Measurements from ENCODE around the gene CCSER2.
"Not testable (repeated sequence)": the region's sequence is repeated elsewhere in the genome, so short reads cannot be mapped to it uniquely, and the experiment has no call there.

The CCSER2 gene

DNA sequence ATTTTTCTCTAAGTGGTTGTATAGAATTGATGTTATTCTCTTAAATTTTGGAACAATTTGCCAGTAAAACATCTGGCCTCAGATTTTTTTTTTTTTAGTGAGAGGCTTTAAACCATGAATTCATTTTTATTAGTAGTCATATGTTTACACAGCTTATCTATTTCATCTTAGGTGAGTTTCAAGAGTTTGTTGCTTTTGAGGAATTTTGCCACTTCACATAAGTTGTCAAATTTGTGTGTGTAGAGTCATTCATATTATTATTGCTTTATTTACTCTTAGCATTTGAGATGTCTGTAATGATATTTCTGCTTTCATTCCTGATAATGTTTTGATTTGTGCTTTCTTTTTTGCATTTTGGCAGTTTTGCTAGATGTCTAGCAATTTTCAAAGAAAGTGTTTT is 132.1 kb downstream of the CCSER2 start:
- DNase-seq, result no peak

DNA sequence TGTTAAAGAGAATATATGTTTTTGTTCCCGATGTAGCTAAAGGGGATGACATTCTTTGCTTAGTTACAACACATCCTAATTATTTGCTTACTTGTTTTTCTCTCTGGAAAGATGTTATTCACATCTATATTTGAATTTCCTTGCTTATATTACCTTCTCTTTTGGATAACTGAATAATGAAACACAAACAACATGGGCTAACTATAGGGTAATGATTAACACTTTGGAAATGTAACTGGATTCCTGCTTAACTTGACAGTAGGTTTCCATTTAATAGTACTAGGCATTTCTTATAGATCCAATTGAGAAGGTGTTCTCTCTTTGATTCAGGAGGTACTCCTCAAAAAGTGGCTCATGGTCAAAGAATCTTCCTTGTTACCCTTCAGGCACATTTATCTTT is 141.1 kb downstream of the CCSER2 start:
- DNase-seq, result no peak

GRCh38 chr10:84473136-84473535 is 144.7 kb downstream of the CCSER2 start:
- DNase-seq, result no peak

DNA sequence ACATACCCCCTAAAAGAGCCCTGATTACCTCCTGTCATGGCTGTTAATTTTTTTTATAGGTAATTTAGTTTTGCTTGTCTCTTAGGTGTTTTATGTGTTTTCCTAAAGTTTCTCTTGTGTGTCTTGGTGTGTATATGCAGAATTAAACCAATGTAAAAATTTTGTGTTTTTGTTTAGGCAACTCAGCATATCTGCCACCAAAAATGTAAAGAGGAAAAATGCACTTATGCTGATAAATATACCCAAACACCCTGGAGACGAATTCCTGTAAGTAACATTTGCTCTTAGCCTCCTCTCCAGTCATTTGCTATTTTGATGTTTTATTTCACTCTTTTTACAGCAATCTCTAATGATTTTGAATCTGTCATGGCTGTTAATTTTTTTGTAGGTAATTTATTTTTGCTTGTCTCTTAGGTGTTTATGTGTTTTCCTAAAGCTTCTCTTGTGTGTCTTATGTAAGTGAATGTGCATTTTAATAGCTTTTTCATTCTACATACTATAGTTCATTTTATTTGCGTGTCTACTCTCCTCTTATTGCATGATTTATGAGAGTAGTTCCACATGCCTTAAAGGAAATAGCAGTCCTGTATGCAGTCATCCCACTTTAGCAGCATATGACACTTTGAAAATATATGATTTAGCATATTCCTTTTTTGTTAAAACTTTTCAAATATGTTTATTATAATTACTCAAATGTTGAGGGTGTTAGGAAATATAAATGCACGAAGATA is 149.2 kb downstream of the CCSER2 start:
- DNase-seq, result no peak

DNA sequence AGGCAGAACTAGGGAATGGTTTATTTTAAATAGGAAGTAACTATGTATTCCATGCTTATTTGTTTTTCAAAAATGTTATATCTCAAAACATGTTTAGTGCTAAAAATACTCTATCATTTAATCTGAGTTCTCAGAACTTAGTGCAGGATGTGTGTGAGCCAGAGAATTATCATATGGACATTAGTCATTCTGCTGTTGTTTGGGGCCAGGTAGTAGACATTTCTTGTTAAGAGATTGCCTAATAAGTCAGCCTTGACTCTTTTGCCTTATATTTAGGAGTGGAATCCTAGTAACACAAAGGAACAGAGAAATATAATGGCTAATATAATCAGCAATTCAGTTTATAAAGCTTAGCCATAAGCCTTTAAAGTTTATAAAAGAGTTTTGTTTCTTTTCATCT is 149.8 kb downstream of the CCSER2 start:
- no peak for DNase-seq

- no peak for DNase-seq
These were observed 150.3 kb downstream of the CCSER2 start for GRCh38 chr10:84478679-84479078.

DNA sequence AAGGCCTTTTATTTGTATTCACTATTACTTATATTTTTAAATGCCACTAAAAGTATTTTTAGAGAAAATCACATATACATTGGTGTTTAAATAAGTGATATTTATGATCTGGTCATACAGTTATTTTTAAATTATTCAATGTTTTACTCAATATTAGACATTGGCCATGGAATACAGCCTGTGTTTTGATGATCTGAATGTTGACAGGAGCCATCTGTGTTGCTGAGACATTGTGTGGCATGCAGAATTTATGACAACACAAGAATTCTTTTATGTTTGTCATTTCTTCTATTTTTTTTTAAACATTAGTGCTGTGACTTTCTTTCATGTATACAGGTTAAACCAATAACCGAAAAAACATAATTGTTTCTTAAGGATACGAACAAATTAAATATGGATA is 156.2 kb downstream of the CCSER2 start:
- DNase-seq, result no peak

- no peak for DNase-seq
These were observed 165.0 kb downstream of the CCSER2 start for GRCh38 chr10:84493361-84493760.

DNA sequence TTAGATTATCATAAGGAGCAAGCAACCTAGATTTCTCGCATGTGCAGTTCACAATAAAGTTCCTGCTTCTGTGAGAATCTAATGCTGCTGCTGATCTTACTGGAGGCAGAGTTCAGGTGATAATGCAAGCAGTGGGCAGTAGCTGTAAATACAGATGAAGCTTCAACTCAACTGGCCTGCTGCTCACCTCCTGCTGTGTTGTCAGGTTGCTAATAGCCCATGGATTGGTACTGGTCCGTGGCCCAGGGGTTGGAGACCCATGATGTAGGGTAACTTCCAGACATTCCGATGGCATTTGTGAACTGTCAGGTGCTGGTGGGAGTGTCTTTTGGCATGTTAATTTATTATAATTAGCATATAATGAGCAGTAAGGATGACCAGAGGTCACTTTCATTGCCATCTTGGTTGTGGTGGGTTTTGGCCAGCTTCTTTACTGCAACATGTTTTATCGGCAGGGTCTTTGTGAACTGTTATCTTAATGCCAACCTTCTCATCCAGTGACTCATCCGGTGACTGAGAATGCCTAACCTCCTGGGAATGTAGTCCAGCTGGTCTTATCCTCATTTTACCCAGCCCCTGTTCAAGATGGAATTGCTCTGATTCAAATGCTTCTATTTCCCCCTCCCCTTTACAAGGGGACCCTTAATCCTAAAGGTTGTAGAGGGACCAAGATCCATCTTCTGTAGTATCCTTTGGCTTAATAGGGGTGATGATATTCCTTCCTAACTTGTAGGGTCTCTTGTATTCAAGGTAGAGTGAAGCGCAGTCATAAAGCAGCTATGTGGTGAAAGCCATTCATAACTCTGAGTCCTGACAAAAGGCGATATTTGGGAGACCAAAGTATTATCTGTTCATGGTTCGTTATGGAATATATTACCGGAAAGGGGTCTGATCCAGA is 165.8 kb downstream of the CCSER2 start:
- DNase-seq, result no peak

DNA sequence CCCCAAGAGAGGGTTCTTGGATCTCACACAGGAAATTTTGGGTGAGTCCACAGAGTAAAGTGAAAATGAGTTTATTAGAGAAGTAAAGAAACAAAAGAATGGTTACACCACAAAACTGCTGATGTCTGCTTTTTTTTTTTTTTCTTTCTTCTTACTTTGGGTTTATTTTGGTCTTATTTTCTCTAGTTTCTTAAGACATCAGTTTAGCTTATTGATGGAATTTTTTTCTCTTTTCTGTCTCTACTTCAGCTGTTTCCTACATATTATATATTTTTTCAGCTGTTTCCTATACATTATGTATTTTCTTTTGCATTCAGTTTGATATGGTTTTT is 166.4 kb downstream of the CCSER2 start:
- no peak for DNase-seq

DNA sequence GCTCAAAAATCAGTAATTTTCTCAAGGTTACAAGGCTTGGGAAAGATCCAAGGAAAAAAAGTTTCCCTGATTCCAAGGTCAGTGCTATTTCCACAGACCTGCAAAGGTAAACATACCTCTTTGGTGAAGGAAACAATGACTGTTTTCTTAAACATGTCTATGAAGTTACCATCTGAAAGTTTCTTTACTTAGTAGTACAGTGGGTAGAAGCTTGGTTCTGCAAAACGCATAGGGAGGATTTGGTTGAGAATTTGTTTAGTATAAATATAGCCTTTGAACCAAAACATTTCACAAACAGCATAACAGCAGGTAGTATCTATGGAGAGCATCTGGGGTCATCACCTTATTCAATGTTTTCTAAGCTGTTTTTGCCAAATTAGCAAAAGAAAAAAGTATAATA is 169.6 kb downstream of the CCSER2 start:
- DNase-seq, result no peak

DNA sequence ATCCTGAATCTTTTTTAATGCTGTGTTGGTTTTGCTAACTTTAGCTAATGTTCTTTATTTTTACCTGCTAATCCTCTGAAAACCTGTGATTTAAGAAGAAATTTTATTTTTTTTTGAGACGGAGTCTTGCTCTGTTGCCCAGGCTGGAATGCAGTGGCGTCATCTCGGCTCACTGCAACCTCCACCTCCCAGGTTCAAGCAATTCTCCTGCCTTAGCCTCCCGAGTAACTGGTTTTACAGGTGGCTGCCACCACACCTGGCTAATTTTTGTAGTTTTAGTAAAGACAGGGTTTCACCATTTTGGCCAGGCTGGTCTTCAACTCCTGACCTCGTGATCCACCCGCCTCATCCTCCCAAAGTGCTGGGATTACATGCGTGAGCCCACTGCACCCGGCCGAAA is 170.7 kb downstream of the CCSER2 start:
- not testable (repeated sequence) for DNase-seq

DNA sequence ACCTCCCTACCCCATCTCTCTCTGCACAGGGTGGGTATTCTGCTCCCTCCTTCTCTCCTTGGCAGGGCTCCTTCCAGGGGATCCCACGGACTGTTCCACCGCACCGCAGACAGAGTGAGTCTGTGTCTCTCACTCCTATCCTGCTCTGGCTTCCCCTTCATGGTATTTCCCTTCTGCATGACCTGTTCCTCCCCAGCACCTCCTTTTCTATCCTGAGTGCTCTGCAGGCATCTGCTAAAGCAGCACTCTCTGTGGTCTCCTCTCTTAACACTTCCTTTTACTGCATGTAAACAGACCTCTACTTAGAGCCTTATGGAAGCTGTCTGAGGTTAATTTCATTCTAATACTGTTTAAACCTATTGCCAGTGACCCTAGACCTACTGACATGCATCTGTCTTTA is 171.5 kb downstream of the CCSER2 start:
- no peak for DNase-seq

DNA sequence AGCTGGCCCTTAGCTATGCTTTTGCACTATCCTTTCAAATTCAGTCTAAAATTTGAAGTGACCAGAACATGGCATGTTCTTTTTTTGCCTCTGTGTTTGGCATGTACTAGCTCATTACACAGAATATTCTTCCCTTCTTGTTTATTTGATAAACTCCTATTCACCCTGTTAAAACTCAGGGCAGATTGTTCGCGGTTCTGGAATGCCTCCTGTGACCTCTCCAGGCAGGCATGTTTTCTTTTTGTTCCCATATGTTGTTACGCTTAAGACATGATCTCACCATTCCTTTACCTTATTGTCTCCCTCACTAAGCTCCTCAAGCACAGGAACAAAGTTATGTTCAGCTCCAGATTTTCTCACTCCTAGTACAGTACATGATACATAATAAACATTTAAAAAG is 181.7 kb downstream of the CCSER2 start:
- DNase-seq, result no peak

- no peak for DNase-seq
These were observed 182.7 kb downstream of the CCSER2 start for GRCh38 chr10:84511106-84511505.

DNA sequence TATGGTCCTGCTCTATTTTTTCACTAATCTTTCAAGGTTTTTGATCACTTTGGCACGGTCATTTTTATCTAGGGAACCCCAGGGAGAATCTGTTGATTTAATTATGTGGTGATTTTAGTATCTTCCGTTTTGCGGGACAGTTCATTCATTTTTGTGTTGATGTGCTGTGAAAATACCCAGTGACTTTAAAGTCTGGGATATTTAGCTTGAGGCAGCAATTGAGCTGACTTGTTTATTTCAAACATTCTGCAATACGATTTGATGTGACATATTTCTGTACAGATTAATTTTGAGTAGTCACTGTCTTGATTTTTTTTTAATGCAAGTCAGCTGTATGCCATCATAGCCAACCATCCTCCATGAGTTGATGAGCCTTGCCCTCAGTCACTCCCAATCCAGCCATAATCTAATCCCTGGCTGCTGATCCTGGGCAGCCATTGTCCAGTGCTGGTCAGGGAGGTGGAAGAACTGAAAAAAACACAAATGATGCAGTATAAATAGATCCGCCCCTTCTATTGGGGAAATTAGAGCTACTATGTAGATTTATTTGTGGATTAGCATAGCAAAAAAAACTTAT is 183.4 kb downstream of the CCSER2 start:
- DNase-seq, result no peak

DNA sequence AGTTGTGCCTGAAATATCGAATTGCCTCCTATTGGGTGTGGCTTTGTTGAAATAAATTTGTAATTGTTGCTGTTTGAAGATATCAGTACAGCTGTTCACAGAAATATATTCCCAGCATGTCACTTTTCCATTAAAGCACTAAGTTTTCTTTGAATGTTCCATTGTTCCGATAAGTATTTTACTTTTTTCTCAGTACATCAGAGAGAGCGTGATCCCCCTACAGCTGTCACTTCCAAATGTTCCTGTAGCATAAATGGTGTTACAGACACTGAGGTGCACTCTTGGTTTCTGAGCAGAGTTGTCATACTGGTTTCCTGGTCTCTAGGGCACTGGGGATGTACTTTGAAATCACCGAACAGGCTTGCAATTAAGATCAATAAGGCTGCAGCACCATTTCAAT is 189.2 kb downstream of the CCSER2 start:
- DNase-seq, result no peak

DNA sequence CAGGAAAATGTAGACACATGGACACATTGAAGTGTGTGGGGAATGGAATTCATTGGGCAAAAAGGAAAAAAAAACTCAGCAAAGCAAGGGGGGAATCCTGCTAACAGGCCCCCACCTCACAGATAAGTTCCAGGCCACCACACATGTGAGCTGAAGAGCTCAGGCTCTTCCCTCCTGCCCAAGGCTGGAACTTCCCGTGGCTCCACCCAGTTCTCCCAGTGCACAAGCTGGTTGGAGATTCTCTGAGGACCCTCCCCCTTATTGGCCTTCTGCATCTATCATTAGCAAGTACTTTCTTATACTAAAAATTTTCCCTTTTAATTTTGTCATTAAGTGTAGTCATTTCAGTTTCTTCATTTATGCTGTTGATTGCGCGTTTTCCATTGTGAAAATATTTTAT is 190.8 kb downstream of the CCSER2 start:
- no peak for DNase-seq

GRCh38 chr10:84521013-84521412 is 192.6 kb downstream of the CCSER2 start:
- DNase-seq, result no peak

DNA sequence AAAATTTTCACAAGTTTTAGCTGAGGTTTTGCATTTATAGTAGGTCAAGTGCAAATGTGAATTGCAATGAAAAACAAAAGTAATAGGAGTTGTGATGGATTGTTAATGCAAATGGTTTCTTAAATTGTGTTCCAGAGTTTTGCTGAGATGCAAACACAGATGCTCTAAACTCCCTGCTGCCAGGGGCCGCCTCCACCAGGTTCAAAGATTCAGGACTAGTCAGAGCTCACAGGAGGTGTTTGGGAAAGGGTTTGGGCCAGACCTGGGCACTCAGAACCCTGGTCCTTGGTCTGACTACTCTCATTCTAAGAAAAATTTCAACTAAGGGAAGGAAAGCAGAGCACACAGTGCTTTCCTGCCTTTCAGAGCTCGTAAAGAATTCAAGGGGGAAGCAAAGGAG is 193.1 kb downstream of the CCSER2 start:
- no peak for DNase-seq

DNA sequence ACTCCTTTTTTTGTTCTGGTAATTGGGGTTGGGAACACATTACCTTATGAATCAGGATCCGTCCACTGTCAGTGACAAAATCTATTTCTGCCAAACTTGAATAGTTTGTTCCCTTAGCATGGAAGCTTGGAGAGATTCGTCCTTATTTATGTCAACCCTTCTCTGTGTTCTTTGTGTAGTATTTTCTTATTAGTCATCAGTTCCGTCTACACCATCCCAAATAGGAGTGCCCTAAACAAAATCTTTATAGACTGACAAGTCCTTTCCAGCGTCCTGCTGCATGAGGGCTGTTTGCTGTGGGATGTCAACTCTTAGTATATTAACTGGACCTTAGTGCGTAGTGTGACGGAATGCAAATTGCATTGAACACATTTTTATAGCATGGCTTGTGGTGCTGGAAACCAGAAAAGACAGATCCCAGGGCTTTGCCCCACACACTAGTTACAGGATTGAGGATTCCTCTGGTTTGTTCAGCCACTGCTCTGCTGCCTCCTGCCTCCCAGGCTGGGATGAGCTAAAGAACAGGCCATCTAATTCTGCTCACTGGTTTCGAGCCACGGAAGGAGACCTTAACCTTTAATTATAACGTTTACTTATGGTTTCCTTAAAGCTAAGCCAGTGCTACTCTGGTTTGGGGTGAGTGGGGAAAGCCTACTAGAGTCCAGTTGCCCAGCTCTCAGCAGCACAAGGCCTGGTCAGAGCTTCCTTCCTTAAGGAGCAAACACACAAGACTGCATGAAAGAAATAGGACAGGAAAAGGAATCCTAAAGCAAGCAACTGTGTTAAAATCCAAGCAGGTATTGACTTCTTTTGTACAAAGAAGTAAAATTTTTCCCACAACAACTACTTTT is 194.4 kb downstream of the CCSER2 start:
- DNase-seq, result no peak

DNA sequence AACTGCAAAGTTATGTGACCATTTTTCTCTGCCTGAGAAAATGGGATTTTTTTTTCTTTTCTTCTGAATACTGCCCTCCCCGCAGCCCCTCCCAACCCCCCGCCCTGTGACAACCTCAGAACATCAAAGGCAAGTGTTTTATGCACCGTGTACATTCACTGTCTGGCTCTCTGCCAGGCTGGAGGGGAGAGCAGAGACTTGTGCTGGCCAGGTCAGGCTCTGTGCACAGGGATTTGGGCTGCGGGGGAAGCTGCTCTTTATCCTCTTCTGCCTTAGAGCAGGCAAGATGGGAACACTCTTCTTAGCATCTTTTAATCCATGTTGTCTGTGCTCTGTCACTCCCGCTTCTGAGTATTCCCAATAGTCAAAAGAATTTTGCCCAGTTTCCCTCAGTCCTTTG is 195.1 kb downstream of the CCSER2 start:
- no peak for DNase-seq

- no peak for DNase-seq
These were observed 196.0 kb downstream of the CCSER2 start for GRCh38 chr10:84524435-84524834.

Data from CD4-positive, alpha-beta T cell treated with Interferon gamma for 1 hour (primary cell).